Measurements from ENCODE around the gene SEMA4D.

GRCh38 chr9:89435071-89435823 is 62.7 kb downstream of the SEMA4D start:
- TF ChIP-seq CTCF (IDR thresholded peaks at IDR 0.05) (no peak), POLR2A (IDR thresholded peaks at IDR 0.05) (no peak)

Measured in adrenal gland (tissue), 5 donors.